ENCODE measurements around the gene OCLN.
A peak's percentile ranks its signal among the peaks of the same experiment; 100 is the strongest.
"Not testable (repeated sequence)": the region's sequence is repeated elsewhere in the genome, so short reads cannot be mapped to it uniquely, and the experiment has no call there.

Gene OCLN

DNA sequence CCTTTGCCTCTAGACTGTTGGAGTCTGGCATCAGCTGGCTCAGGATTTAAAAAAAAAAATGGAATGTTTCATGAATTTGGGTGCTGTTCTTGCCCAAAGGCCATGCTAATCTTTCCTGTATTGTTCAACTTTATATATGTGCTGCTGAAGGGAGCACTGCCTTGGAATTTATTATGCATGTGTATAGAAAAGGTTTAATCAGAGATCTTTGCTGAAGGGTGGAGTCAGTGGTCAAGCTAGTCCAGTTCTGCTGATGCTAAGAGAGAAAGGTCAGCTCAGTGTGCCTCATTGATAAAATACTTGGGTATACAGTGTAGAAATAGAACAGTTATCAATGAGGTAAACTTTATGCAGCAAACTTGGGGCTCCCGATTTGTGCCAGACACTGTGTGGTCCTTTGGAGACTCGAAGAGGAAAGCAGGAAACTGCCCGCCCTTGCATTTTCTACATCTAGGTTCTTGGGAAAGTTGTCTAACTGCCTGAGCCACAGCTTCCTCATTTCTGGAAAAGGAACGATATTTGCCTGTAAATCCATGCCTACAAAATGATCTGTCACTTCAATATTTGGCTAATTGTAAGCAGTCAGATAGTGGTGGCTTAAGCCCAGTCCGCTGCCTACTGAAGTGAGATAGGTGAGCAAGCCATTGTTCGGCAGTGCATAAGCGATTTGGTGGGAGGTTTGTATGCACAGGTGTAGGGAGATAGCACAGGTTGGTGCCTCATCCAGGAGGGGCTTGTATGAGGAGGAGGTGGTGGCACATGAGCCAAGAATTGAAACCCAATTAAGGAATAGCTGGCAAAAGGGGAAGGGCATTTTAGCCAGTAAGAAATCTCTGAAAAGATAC, 38.2 kb downstream of the OCLN start:
- DNase-seq, result no peak

DNA sequence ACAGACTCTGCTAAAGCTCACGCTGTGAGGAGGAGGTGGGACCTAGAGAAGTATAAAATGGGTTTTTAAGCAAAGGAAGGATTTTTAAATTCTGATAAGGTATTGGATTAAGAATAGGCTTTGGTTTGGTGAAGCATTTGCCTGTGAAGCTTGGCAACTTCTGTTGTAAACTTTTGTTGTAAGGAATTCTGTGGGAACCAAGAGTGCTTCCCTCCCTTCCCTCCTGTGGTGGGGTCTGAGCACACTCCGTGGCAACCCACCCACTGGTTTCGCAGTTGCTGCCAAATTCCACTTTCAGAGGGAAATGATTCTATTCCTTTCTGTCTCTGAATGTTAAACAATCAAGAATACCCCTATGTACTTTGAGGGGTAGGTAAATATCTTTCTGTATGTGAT, 38.8 kb downstream of the OCLN start:
- DNase-seq, result no peak

GRCh38 chr5:69537911-69538310, 45.3 kb downstream of the OCLN start:
- DNase-seq, result not testable (repeated sequence)

- not testable (repeated sequence) for DNase-seq
Measured at GRCh38 chr5:69538735-69539134, 46.1 kb downstream of the OCLN start.

- DNase-seq, result not testable (repeated sequence)
Measured at GRCh38 chr5:69541347-69541746, 48.8 kb downstream of the OCLN start.

DNA sequence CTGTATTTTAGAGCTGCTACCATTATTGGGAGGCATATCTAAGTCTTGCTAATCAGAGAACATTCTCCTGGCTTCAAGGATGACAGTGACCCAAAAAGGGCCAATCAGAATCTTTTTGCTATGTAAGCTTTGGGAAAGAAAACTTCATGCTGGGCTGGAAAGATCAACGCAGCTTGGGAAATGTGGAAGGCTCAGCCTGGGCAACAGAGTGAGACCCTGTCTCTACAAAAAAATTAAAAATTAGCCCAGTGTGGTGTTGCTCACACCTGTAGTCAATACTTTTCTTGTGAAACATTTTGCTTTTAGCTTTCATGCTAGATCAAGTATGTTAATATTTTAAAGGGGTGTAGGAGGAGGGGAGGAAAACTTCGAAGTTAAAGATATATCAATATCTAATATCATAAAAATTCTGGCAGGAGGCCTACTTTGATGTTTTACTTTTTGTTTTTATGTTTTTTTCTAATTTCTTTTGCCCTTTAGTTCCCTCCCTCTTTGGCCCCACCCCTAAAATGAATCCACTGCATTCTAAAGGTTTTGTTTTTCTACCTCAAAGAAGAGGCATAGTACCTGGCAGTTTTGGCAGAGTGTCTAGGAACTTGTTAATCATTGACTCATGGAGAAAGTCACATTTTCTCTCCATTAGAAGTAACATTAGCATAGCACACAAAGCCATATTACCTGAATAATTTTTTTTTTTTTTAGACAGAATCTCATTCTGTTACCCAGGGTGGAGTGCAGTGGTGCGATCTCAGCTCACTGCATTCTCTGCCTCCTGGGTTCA, 50.4 kb downstream of the OCLN start:
- DNase-seq, result not testable (repeated sequence)

DNA sequence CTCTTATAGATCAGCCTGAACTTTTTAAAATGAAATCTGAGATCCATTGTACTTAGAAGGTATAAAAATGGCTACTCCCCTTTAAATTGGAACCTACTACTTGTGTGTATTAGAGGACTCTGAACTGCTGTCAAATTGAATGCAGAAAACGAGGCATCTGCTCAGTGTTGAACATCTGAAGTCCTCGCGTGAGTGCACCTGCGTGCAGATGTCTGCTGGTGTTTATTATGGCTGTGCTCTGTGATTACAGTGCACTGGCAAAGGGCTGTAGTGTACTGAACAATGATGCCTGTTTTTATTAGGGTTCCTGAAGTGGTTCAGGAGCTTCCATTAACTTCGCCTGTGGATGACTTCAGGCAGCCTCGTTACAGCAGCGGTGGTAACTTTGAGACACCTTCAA, 52.0 kb downstream of the OCLN start:
- DNase-seq, result not testable (repeated sequence)

- DNase-seq, result peak; percentile 71 to 82
Measured at GRCh38 chr5:69559908-69560330, 67.3 kb downstream of the OCLN start, which contains the start of gene GTF2H2C. Gene GTF2H2C (plus strand): TSS chr5:69560191. CDS start chr5:69565133, 4,942 bp downstream.

GRCh38 chr5:69560587-69561431, 68.2 kb downstream of the OCLN start:
- not testable (repeated sequence) for DNase-seq

- DNase-seq, result not testable (repeated sequence)
Measured at GRCh38 chr5:69566172-69566571, 73.6 kb downstream of the OCLN start.

- DNase-seq, result not testable (repeated sequence)
Measured at GRCh38 chr5:69568072-69568471, 75.5 kb downstream of the OCLN start.

DNA sequence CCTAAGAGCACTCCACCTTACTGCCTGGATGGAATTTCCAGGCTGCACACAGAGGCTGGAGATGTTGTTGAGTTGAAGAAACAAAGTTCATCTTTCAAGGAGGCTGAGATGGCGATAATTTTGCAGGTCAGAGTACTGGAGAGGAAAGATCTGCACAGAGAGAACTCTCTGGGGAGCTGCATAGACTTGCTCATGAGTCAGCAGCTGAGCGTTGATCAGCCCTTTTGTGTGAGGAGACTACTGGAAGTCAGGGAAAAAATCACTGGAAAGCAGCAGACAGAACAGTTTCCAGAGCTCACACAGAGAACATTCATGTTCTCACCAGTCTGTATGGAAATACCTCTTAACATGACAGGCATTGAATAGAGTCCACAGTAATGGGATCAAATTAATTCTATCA, 90.8 kb downstream of the OCLN start:
- not testable (repeated sequence) for DNase-seq

GRCh38 chr5:69596114-69596840, 103.7 kb downstream of the OCLN start:
- DNase-seq, result not testable (repeated sequence)

- not testable (repeated sequence) for DNase-seq
Measured at GRCh38 chr5:69601947-69602346, 109.4 kb downstream of the OCLN start.

DNA sequence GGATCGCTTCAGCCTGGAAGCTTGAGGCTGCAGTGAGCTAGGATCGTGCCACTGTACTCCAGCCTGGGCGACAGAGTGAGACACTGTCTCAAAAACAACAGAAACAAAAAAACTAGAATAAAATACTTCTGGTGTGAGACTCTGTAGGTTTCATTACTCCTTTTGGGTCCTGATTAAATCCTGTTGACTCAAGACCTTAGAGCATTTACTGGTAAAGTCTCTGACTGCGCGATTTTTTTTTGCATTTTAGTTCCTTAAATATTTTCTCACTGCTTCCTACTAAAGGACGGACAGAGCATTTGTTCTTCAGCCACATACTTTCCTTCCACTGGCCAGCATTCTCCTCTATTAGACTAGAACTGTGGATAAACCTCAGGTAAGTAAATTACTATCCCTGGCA, 114.2 kb downstream of the OCLN start:
- DNase-seq, result not testable (repeated sequence)

All from CD4-positive, alpha-beta T cell treated with Interleukin-4 for 1 hour (primary cell).